Measurements from ENCODE around the gene RPS27L.

The RPS27L gene

GRCh38 chr15:63187589-63188226, 30.4 kb upstream of the RPS27L start:
- DNase-seq: no peak

- no peak for DNase-seq
These were observed 28.8 kb upstream of the RPS27L start for GRCh38 chr15:63186065-63186464.

GRCh38 chr15:63185206-63185605, 27.9 kb upstream of the RPS27L start:
- DNase-seq: no peak

GRCh38 chr15:63181648-63182047, 24.4 kb upstream of the RPS27L start:
- no peak for DNase-seq

- peak; percentile 32 for DNase-seq
These were observed 23.5 kb upstream of the RPS27L start for GRCh38 chr15:63180746-63181145.

- no peak for DNase-seq
These were observed 20.8 kb upstream of the RPS27L start for GRCh38 chr15:63178034-63178433.

- DNase-seq: no peak
These were observed 19.0 kb upstream of the RPS27L start for GRCh38 chr15:63176302-63176701.

- DNase-seq: peak; percentile 31
These were observed 15.7 kb upstream of the RPS27L start for GRCh38 chr15:63172851-63173451.

GRCh38 chr15:63172376-63172775, 15.1 kb upstream of the RPS27L start:
- no peak for DNase-seq

- DNase-seq: no peak
These were observed 12.5 kb upstream of the RPS27L start for GRCh38 chr15:63169788-63170187.

- no peak for DNase-seq
These were observed 8.9 kb upstream of the RPS27L start for GRCh38 chr15:63166219-63166618.

GRCh38 chr15:63165166-63165859, 8.0 kb upstream of the RPS27L start:
- no peak for DNase-seq

- DNase-seq: no peak
These were observed 5.9 kb upstream of the RPS27L start for GRCh38 chr15:63163217-63163616.

- no peak for DNase-seq
These were observed 3.4 kb upstream of the RPS27L start for GRCh38 chr15:63160638-63161037.

GRCh38 chr15:63157891-63158431, 684 bp upstream of the RPS27L start:
- DNase-seq: no peak

- DNase-seq: no peak
These were observed 541 bp downstream of the RPS27L start for GRCh38 chr15:63156755-63157117.

GRCh38 chr15:63156086-63156710, 1.1 kb downstream of the RPS27L start:
- no peak for DNase-seq

GRCh38 chr15:63155486-63155885, 1.8 kb downstream of the RPS27L start:
- DNase-seq: no peak

- no peak for DNase-seq
These were observed 5.6 kb downstream of the RPS27L start for GRCh38 chr15:63151665-63152064.

GRCh38 chr15:63146684-63147083, 10.6 kb downstream of the RPS27L start:
- no peak for DNase-seq

GRCh38 chr15:63145426-63145825, 11.9 kb downstream of the RPS27L start:
- DNase-seq: no peak

- DNase-seq: no peak
These were observed 16.3 kb downstream of the RPS27L start for GRCh38 chr15:63140936-63141335.

GRCh38 chr15:63136742-63137141, 20.5 kb downstream of the RPS27L start:
- no peak for DNase-seq

GRCh38 chr15:63135804-63136203, 21.5 kb downstream of the RPS27L start:
- no peak for DNase-seq

Measured in NCI-H1694 treated with DMSO at 0.1 percent for 48 hours (cell line).